T-helper 9 cell (primary cell): Measurements from ENCODE around the gene HPCAL1.
"Not testable (repeated sequence)": the region's sequence is repeated elsewhere in the genome, so short reads cannot be mapped to it uniquely, and the experiment has no call there.

Experiments
- DNase-seq: peaks from one replicate; pipeline ENCODE4 v3.0.0-alpha.2; 2020
- total RNA-seq, 2 donors: gene quantifications; one replicate each; lab custom pipeline; 2026; lab: John Stamatoyannopoulos, UW

Gene HPCAL1
- total RNA-seq: 43.2 to 69.9 reads per million in 2 donors

DNA sequence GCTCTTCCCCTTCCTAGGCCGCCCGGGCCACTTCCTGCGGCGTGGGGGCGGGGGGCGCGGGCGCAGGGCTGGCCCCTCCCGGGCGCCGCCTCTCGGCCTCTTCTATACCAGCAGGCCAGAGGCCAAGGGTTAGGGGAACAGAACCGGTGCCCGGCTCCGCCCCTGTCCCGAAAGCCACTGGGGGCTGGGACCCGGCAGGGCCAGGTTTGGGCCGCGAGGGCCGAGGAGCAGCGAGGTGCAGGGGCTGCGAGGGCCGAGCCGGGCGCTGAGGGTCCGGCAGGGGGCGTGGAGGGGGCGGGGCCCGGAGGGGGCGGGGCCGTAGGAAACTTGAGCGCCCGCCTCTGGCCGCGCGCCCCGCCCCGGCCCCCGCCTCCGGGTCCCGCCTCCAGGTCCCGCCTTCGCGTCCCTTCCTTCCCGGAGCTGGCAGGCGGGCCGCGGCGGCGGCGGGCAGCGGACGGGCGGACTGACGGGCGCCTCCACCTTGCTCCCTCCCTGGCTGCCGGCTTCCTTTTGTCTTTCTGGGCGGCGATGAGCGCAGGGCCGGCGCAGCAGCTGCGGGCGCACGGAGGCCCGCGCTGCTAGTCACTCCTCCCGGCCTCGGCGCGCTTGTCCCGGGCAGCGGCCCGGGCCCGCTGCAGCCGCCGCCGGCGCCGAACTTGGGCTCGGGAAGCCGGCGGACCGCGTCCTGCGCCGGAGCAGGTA is at the start of gene HPCAL1:
TSS of gene HPCAL1 (plus strand) at position 426 of the 702 bp plus-strand sequence. CDS start 116,854 bp downstream, outside the sequence.
- DNase-seq: peak; percentile 80

DNA sequence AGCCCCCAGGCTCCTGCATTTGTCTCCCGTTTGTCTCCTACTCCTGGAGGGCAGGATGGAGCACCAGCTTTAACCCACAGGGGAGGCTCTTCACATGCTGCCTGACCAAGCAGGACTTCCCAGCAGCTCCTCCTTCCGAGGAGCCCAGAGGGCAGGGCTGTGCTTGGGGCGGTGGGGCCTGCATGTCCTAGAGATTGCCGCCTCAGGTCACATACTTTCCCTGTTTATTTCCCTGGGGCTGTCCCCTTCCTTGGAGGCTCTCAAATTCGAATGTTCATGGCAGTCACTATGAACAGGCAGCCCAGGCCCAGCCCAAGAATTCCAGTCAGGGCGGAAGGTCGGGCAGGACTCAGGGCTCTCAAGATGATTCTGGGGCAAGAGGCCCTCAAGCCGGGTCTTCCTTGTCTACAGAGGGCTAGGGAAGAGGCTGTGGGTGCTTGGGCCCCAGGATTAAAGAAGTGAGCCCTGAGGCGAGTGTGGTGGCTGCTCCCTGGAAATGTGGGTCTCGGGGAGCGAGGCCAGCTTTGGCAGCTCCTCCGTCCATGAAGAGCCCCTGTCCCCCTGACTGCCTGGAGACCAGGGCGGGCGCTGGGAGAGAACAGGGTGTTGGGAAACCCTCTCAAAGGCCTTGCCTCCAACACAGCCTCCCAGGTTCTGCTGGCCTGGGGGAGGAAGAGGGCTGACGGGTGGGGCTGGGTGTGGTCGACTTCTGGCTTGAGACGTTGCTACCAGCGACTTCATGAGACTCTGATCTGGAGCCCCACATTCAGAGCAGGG is 48.9 kb upstream of the HPCAL1 start:
- DNase-seq: no peak

DNA sequence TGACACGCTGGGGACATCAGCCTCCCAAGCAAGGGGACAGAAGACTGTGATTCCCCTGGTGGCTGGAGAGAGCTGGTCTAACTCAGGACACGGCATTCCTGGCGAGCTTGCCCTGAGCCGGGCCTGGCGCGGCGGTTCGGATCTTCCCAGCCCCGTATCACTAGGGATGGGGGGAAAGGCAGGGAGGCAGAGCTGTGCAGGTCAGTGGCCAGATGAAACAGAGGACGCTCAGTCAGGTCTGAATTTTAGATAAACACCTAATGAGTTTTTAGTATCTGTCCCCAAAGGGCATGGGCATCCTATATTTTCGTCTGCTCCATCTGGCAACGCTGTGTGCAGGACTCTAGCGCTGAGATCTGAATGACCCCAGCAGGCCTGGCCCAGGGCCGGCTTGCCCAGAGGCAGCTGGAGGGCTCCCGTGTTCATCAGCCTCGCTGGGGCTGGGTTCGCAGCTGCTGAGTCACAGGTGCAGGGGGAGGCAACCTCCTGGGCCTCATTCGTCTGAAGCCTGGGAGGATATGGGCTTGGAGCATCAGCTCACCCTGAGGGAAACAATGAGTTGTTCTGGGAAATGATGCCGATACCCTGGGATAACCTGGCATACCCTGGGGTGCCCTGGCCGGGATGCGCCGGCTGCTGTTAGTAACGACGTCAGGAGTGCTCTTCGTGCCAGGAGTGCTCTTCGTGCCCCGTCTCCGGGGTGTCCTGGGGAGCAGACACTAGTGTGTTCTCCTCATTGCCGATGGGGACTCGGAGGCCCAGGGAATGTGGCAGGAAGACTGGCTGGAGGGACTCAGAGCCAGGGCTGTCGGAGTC is 48.1 kb upstream of the HPCAL1 start:
- no peak for DNase-seq

DNA sequence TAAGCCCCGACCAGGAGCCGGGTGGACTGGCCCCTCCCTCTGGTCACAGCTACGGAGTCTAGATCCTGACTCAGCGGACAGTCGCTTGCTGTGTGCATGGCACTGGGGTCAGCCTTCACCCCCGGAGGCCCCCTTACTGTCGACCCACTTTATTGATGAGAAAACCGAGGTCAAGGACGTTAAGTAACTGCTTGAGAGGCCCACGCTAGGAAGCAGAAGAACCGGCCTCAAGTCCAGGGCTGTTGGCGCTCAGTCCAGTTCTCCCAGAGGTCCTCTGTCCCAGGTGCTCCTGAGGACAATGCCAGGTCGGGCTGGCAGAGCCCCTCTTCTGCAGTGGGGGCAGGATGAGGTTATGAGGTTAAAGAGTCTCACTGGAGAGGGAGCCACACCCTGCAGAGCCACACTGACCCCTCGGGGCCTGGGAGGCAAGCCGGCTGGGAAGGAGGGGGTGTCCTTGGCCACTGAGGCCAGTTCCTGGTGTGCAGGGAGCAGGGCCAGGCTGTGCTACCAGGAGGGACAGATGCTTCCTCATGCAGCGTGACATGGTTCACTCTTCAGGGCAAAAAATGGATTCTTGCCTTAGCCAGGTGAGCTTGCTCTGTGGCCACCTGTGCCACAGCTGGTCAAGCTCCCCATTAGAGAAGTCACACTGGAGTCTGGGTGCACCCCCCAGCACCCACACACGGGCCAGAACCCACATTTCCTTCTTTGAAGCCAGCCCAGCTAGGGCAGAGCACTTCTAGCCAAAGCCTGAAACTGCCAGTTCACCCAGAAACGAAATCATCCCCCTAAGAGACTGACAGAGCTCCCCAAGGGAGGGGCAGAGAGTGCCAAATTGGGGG is 47.3 kb upstream of the HPCAL1 start:
- no peak for DNase-seq

DNA sequence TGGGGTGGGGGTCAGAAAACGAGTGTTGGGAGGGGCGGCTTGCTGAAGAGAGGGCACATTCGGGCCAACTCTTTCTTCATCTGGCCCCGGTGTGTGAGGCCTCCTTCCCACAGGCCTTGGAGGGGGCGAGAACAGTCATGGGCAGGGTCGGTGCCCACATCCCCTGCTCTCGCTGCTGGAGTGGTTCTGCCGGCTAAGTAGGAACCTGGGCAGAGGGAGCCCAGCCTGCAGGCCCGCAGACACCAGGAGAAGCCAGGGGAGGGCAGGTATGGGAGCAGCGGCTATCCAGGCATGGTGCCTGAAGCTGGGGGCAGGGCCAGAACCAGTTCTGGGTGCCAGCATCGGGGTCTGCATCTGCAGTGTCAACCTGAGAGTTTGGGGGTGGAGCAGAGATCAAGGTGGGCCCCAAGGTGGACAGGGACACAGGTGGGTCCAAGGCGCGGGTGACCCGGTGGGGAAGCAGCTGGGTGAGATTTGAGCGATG is 46.6 kb upstream of the HPCAL1 start:
- DNase-seq: no peak

DNA sequence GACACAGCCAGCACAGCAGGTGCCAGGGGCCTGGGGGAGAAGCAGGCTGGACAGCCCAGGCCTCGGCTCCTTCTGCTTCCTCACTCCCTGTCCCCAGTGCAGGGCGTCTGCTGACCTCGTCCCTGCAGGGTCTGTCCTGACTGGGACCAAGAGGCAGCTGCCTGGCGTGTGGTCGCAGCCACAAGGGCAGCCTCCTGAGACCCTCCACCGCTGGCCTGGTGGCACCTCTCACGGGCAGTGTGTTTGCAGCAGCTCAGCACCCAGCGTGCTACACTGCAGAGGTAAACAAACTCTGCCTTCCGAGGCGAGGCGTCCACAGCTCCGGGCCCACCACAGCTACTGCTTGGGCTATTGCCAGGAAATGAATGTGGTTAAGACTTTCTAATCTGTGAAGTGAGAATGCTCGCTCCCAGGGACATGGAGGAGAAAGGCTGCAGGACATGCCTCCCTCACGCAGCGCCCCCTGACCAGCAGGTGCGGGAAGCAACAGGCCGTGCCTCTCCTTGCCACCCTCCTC is 46.1 kb upstream of the HPCAL1 start:
- no peak for DNase-seq

DNA sequence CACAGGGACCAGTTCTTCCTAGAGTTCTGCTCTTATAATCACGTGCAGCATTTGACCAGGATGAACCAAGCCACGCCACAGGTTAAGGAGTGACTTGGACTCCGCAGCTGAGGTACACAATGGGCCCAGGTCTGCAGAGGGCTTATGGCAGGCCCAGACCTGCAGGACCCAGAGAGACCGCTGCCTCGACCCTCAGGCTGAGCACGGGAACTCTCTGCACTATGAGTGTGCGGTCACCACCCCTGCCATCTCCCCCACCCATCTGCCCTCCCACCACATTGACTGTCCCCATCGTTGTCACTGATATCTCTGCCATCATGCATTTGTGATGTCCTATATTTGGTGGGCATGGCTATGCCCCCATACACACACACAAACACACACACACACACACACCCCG is 45.7 kb upstream of the HPCAL1 start:
- DNase-seq: no peak

DNA sequence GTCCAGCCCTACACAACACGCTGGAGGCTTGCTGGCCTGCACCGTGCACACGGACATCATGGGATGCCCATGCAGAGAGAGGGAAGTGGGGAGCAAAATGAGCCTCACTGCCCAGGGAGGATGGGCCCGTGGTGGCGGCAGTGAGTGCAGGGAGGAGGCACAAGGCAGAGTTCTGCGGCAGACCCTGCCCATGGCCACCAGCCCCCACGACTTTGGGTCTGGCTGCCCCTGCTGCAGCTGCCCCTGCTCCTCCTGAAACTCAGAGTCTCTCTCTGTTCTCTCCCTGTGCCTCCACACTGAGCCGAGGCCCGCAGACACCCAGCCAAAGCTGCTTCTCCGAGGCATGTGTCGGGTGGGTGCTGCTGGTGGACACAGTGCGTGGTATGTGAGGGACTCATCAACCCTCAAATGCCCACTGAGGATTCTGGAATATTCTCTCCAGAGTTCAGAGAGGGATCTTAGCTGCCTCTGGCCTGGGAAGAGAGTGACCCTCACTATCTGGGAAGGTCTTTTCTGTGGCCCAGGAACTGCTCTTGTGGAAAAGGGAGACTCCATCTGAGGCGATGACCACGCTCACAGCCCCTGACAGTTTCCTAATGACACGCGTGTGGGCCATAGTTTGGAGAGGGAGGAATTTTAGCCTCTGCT is 45.1 kb upstream of the HPCAL1 start:
- no peak for DNase-seq

DNA sequence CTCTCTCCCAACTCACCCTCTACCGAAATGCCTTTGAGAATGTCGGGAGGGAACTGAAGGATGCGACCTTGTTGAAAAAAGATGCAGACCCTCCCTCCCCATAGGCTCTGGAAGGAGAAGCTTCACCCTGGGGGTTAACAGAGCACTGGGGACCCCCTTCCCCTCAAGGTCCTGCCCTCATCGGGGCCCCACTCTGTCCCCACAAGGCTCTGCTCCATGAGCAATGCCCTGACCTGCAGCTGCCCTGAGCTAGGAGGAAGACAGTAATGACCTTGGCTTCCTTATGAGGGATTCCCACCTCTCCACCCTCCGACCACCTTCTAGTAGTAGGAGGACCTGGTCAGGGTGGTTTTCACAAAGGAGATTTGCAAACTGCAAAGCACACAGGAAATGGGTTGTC is 44.4 kb upstream of the HPCAL1 start:
- no peak for DNase-seq

DNA sequence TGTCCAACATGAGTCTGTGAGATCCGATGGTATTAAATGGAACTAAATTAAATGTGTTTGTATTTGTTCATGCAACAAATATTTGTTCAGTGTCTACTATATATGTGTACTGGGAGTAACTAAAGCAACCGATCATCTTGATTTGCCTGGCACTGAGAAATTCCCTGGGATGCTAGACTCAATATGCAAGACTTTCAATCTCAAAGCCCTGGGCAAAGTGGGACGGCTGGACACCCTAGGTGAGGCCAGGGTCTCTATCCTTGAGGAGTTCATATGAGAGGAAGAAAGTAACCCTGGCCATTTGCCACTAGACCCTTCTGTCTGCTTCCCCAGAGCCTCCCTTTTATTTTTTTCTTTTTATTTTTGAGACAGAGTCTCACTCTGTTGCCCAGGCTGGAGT is 44.0 kb upstream of the HPCAL1 start:
- no peak for DNase-seq

DNA sequence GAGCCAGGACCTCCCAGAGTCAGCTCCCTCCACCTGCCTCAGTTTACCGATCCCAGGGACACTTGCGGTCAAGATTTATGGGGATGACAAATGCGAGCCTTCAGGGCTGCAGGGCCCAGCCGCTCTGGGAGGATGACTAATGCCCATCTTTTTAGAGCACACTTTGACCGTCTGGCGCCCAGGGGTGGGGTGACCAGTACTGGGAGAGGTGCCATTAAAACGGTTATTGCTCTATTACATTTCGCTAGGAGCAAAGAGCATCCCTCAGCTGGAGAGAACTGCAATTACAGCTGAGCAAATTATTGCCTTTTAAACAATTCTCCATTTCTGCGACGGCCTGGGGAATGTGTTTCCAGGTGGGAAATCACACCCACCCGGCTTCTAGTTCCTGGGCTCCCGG is 42.6 kb upstream of the HPCAL1 start:
- no peak for DNase-seq

DNA sequence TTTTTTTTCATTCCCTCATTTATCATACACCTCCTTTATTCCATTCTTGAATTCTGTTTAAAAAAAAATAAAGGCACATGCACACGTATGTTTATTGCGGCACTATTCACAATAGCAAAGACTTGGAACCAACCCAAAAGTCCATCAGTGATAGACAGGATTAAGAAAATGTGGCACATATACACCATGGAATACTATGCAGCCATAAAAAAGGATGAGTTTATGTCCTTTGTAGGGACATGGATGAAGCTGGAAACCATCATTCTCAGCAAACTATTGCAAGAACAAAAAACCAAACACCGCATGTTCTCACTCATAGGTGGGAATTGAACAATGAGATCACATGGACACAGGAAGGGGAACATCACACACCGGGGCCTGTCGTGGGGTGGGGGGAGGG is 39.2 kb upstream of the HPCAL1 start:
- not testable (repeated sequence) for DNase-seq

DNA sequence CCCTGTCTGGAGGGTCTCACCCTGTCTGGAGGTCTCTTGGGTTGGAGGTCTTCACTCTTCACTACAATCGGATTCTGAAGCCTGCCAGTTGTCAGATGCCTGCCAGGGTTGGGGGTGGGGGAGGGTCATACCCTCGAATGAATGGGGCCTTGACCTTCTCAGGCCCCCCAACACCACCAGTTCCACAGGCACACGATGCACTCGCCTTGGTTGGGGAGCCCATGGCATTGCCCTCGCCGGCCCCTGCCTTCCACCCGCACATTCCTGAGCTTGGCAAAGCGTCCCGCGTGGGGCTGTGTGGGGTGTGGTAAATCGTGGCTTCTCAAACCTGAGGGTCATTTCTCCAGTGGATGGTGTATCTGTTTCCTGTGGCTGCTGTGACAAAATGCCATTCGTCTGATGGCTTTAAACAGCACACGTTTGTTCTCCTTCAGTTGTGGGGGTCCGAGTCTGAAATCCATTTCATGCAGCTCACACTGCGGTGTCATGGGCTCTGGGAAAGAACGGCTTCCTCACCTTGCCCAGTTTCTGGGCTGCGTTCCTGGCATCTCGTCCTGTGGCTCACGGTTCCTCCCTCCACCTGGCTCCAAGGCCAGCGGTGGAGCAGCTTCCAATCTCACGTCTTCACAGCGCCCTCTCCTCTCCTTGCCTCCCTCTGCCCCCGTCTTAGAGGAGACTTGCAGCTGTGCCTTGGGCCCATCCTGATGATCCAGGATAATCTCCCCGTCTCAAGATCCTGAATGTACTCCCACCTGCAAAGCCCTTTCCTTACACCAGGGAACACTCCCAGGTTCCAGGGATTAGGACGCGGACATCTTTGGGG is 38.0 kb upstream of the HPCAL1 start:
- no peak for DNase-seq

DNA sequence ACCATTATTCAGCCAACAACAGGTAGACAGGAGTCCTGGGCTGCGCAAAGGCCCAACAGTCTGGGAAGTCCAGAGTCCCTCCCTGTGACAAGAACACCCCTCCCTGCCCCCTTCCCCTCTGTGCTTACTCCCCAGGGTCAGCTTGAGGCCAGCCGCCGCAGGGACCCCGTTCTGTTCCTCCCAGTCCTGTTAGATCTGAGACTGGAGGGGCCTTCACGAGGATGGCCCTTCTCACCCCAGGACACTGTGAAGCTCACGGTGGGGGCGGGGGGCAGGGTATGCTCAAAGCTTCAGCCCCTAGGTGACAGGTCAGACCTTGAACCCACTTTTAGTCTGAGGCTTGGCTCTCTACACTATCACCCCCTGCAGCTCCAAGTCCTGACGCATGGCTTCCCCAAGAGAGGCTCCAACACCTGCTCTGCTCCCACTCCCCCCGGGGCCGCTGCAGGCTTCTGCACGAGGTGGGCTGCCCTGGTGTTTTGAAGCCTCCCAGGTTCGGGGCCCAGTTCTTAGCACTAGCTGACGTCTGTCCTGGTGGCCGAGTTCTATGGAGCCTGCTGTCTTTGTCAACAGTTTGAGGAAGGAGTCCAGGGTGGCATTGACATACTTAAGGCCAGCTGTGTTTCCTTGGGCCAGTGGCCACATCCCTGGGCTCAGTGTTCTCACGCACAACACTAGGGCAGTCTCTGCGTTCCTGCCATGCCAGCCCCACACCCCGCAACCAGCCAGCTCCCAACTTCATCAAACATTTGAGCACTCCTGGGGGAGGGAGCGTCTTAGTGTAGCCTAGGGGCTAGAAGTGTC is 37.2 kb upstream of the HPCAL1 start:
- DNase-seq: no peak

DNA sequence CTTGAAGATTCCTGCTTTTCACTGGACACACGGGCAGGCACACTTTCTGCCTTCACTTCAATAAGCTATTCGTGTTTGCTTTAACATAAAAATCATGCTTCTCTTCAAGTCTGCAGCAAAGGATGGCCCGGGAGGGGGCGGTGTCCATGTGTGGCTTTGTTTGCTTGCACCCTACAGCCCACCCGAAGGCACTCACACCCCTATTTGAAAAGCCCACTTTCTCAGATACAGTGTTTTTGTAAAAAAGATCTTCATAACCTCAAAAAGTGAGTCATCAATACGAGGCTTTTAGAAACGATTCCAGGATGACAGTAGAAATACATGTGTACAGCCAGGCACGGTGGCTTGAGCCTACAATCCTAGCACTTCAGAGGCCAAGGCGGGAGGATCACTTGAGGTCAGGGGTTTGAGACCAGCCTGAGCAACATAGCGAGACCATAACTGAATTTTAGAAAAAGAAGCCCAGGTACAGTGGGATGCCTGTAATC is 36.5 kb upstream of the HPCAL1 start:
- no peak for DNase-seq

DNA sequence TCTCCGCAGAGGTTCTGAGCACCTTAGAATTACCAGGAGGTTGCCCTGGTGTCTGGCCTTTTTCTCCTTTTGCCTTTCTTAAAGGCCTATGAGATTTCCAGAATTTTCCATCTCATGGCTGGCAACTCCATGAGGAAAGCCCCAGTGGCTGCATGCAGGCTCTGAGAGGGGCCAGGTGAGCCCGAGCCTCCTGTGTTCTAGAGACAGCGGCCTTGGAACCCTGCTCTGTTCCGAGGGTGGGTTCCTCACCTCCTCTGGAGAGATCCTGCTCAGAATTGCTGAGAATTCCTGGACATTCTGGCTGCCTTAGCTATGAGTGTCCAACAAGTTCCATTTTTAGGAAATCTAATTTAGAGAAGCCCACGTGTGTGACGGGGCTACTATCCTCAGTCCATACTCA is 35.7 kb upstream of the HPCAL1 start:
- no peak for DNase-seq

DNA sequence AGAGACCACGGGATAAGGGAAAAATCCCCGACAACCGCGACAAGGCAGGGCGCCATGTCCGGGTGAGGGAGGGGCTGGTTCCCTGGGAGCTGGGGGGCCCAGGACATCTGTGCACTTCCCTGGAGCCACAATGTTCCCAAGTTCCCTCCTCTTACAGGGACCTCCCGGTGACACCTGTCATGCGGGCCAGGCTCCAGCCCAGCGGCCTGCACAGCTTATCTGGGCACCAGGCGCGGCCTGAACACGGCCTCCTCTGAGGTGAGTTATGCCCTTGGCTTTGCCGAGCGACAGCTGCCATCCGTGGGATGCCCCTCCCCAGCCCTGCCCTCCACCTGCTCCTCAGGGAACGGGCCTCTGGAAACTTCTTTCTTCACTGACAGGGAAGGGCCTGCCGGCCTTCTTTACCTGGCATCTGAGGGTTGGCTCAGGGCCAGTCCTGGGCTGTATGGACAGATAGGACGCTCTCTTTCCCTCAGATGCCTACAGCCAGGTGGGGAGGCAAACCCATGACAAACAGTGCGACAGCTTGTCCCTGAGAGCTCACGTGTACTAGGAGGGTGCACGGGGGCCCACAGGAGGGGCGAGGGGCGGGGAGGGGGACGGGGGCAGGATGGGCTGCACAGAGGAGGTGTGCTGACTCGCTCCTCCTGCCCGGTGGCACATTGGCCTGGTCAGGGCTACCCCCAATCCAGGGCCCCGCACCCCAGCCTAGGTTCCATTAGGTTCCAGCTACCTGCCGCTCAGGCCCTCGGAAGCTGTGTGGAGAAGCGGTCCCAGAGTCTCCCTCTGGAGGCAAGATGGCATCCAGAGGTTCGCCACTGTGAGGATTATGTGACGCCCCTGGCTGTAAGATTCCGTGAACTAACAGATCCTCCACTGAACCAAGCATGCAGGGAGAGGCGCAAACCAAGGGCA is 34.9 kb upstream of the HPCAL1 start:
- no peak for DNase-seq

DNA sequence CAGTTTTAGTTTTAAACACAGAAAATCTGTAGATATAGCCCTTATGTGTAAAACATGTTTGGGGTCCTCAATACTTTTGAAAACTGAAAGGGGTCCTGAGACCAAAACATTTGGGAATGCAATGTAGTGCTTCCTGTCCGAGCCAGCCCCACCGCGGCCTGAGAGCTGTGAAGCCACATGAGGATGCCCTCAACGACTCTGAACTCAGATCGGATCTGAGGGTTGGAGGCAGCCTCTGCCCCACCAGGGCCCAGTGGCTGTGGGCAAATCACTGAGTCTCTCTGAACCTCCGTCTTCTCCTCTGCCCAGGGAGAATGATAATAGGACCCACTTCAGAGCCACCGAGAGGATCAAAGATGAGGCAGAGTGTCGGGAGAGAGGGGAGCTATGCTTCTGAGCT is 33.4 kb upstream of the HPCAL1 start:
- no peak for DNase-seq
